Large intestine (tissue), 3 donors: ENCODE results near the gene KCNN1. TPM values are rescaled to one million over a fixed set of nuclear protein-coding genes. Genes with fewer than 3 reads are reported as not detected.

Experiments
- DNase-seq, 2 donors: peaks; one replicate each; pipeline versions ENCODE4 v3.0.0 to v3.0.0-alpha.2; 2013
- H3K27ac ChIP-seq: one replicate; pipeline ENCODE4 v1.5.1; 2013; ENCODE audit warnings: low read length
- H3K27me3 ChIP-seq: 2 replicates; pipeline ENCODE4 v1.6.1; 2013; ENCODE audit warnings: low read length; ENCODE audit not compliant: control insufficient read depth, insufficient read depth
- H3K36me3 ChIP-seq: 2 replicates; pipeline ENCODE4 v1.6.1; 2013; ENCODE audit warnings: low read length; ENCODE audit not compliant: control insufficient read depth, insufficient read depth
- H3K4me1 ChIP-seq: one replicate; pipeline ENCODE4 v1.6.1; 2013; ENCODE audit warnings: low read length; ENCODE audit not compliant: control insufficient read depth, insufficient read depth
- H3K4me3 ChIP-seq: one replicate; pipeline ENCODE4 v1.5.1; 2013; ENCODE audit warnings: low read length
- H3K9me3 ChIP-seq: one replicate; pipeline ENCODE4 v1.6.1; 2013; ENCODE audit warnings: mild to moderate bottlenecking, low read depth, low read length, moderate library complexity; ENCODE audit not compliant: control insufficient read depth
- WGBS: methylation state at CpG from one replicate; pipeline ENCODE4 v1.1.5; 2013; ENCODE audit warnings: low lambda C conversion rate; ENCODE audit not compliant: insufficient coverage; 5-methylcytosine and 5-hydroxymethylcytosine counted together
- polyA plus RNA-seq: library from polyadenylated mRNA; unstranded; fragments of 120-200 nt; gene quantifications from one replicate; pipeline ENCODE4 v1.2.1, GENCODE V29; 2013

KCNN1 gene
- polyA plus RNA-seq, 1 donor, result 1.1 TPM

DNA sequence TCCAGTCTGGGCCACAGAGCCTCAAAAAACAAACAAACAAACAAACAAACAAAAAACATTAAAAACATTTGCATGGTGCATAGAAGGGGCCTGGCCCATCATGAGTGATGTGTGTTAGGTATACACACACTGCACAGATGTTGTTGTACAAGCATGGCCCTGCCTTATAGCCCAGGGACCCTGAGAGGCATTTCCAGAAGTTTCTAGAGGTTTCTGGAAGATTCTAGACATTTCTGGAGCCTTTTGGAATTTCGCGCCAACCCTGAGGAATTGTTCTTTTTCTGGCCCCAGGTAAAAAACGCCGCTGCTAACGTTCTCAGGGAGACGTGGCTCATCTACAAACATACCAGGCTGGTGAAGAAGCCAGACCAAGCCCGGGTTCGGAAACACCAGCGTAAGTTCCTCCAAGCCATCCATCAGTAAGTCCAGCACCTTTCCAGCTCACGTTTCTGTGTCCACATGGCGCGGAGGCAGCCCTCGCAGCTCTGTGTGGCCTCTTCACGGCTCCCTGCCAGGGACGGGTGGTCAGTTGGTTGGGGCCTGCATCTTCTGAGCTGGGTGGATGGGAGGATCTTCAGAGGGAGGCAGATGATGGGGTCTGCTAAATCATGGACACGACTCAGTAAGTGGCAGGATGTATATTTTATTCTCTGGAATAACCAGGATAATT, 22.7 kb downstream of the KCNN1 start:
- DNase-seq, result no peak
- no CpG with 5 or more reads among the region's 16 CpGs for WGBS
- no peaks in the 10 kb centered on the region for H3K9me3 ChIP-seq

DNA sequence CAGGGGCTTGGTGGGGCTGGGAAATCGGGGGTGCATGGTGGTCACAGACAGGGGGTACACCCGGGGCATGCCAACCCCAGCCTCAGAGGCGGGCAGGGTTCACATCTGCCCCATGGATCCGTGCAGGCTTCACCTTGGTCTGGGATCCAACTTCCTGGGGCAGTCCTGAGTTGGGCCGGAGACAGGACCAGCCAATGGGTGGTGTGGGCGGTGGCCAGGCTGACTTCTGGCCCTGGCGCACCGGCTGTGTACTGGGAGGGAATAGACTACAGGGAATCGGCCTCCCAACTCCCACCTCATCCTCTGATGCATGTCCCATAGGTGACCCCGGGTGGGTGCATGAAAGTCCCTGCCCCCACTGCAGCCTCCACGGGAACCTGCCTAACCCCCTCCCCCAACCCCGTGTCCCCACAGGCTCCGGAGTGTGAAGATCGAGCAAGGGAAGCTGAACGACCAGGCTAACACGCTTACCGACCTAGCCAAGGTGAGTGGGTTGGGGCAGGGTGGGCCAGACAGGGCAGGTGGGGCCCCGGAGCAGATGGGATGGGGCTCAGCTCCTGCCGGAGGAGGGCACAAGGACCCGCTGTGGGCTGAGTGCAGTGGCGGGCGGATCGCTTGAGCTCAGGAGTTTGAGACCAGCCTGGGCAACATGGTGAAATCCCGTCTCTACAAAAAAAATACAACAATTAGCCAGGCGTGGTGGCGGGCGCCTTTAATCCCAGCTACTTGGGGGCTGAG, 26.3 kb downstream of the KCNN1 start:
- H3K36me3 ChIP-seq, result no peaks in the 10 kb centered on the region
- H3K4me3 ChIP-seq, result no peak overlapping the region
- WGBS, result no CpG with 5 or more reads among the region's 27 CpGs
- H3K4me1 ChIP-seq, result no peaks in the 10 kb centered on the region
- H3K27ac ChIP-seq, result no peak overlapping the region
- no peak for DNase-seq
- no peaks in the 10 kb centered on the region for H3K27me3 ChIP-seq
- no peaks in the 10 kb centered on the region for H3K9me3 ChIP-seq

More for the DNA sequence above, 22.7 kb downstream of the KCNN1 start:
- Histone ChIP-seq H3K27me3 (no peaks in the 10 kb centered on the region), H3K4me3 (no peak overlapping the region), H3K27ac (no peak overlapping the region), H3K36me3 (no peaks in the 10 kb centered on the region), H3K4me1 (no peaks in the 10 kb centered on the region)

DNA sequence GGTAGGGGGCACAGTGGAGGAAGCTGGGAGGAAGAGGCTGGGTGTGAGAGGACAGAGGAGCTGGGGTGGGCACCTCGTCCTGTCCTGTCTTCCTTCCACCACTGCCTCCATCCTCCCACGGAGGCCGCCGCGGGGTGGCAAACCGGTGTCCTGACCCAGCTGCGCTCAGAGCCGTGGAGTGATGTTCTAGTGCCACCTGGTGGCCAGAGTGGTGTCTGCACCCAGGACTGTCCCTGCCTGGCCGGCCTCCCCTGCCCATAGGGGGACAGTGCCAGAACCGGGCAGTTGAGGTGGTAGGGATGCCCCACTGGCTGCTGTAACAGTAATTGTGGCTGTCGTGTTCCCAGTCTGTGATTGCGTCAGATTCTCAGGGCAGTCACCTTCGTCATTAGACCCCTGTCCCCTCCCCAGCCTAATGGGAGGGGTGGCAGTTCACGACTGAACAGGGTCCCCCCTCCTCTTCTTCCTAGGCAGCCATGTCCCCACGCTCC, 30.0 kb downstream of the KCNN1 start:
- Histone ChIP-seq H3K4me3 (no peak overlapping the region), H3K27ac (no peak overlapping the region), H3K27me3 (peaks cover 6% of the 10 kb centered on the region), H3K36me3 (no peaks in the 10 kb centered on the region), H3K9me3 (no peaks in the 10 kb centered on the region), H3K4me1 (peaks cover 2% of the 10 kb centered on the region)
- WGBS, result no CpG with 5 or more reads among the region's 15 CpGs
- DNase-seq, result peak; percentile 51 to 77

DNA sequence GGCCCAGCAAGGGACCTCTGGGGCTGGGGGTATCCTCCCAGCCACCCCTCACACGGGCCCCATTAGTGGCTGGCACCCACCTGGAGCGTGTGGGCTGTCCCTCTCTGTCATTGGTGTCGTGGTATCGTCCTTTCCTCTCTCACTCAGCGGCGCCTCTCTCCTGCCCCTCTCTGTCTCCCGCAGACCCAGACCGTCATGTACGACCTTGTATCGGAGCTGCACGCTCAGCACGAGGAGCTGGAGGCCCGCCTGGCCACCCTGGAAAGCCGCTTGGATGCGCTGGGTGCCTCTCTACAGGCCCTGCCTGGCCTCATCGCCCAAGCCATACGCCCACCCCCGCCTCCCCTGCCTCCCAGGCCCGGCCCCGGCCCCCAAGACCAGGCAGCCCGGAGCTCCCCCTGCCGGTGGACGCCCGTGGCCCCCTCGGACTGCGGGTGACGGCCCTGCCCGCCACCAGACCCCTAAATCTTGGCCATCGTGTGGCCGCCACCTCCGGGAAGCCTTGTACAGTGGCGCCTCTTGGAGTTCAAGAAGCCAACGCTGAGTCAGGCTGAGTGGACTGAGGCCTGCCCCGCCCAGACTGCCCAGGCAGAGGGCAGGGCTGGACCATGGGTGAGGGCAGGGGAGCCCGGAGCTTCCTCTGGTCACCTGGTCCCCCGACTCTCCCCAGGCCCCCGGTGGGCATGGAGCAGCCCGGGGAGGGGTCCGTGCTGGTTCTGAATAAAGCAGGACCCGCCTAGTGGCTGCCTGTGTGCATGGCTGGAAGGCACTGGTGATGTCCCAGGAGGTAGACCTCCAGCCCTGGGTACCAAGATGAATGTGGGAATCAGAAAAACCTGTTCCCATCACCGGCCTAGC, 31.3 kb downstream of the KCNN1 start:
- Histone ChIP-seq H3K27ac (no peak overlapping the region), H3K36me3 (no peaks in the 10 kb centered on the region), H3K27me3 (peaks cover 8% of the 10 kb centered on the region), H3K9me3 (no peaks in the 10 kb centered on the region), H3K4me3 (no peak overlapping the region), H3K4me1 (peaks cover 2% of the 10 kb centered on the region)
- no peak for DNase-seq
- whole genome bisulfite sequencing, result no CpG with 5 or more reads among the region's 41 CpGs

DNA sequence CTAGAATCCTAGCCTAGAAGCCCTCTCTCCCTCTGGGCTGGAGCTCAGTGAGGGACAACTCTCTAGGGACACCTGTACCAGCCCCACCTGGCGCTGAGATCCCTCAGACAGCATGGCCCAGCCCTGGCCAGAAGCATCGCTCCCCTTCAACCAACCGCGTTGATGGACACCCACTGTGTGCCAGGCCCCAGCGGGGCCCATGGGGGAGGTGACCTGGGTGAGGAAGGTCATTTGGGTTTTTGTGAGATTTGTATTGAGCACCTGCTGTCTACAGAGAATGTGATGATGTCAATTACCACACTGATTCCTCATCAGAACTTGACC, 31.9 kb downstream of the KCNN1 start:
- Histone ChIP-seq H3K9me3 (no peaks in the 10 kb centered on the region), H3K4me3 (no peak overlapping the region), H3K27ac (no peak overlapping the region), H3K36me3 (no peaks in the 10 kb centered on the region), H3K27me3 (peaks cover 8% of the 10 kb centered on the region), H3K4me1 (peaks cover 2% of the 10 kb centered on the region)
- WGBS, result no CpG with 5 or more reads among the region's 5 CpGs
- DNase-seq, result no peak

DNA sequence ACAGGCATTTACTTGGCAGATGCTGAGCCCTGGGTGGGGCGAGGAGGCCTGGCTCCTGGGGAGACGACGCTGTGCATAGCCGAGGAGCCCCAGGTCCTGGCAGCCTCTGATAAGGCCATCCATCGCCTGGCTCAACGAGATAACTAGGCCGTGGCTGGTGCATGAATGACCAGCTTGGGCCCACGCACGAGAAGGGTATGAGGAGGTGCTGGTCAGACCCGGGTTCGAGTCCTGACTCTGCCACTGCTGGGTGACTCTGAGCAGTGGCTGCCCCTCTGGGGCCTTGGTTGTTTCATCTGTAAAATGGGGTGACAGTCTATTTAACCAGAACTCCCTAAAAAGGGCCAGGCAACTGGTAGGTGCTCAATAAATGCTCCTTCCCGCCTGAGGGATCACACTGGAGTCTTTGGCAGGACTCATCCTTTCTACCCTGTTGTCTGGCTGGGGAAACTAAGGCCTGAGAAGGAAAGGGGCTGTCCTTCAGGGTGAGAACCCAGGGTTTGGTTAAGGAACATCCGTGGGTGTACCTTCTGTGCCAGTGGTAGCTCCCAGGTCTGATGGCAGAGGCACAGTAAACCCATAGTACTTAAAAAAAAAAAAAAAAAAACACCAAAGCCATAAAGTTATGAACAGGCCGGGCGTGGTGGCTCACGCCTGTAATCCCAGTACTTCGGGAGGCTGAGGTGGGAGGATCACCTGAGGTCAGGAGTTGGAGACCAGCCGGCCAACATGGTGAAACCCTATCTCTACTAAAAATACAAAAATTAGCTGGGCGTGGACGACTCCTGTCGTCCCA, 33.0 kb downstream of the KCNN1 start:
- Histone ChIP-seq H3K9me3 (no peaks in the 10 kb centered on the region), H3K4me1 (peaks cover 2% of the 10 kb centered on the region), H3K4me3 (no peak overlapping the region), H3K36me3 (no peaks in the 10 kb centered on the region), H3K27me3 (peaks cover 8% of the 10 kb centered on the region), H3K27ac (no peak overlapping the region)
- WGBS, result 79% methylated on average over 3 of the region's 21 CpGs
- no peak for DNase-seq

DNA sequence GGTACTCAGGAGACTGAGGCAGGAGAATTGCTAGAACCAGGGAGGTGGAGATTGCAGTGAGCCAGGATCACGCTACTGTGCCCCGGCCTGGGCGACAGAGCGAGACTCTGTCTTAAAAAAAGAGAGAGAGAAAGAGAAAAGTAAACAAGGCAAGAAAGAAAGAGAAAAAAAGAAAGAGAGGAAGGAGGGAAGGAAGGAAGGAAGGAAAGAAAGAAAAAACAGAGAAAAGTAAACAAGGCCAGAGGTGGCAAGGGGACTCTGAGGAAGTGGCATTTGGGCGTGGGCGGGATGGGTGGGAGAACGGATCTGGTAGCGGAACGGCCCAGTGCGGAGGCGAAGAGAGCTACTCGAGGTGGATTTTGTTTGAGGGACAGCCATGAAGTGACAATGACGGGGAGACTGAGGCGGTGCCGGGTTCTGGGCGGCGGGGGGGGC, 33.6 kb downstream of the KCNN1 start:
- peaks cover 8% of the 10 kb centered on the region for H3K27me3 ChIP-seq
- H3K4me3 ChIP-seq, result peak overlapping the region; percentile 21
- H3K27ac ChIP-seq, result peak overlapping the region; percentile 45
- DNase-seq, result no peak
- no peaks in the 10 kb centered on the region for H3K36me3 ChIP-seq
- H3K9me3 ChIP-seq, result no peaks in the 10 kb centered on the region
- 74% methylated on average over 4 of the region's 17 CpGs for WGBS
- H3K4me1 ChIP-seq, result peaks cover 2% of the 10 kb centered on the region

DNA sequence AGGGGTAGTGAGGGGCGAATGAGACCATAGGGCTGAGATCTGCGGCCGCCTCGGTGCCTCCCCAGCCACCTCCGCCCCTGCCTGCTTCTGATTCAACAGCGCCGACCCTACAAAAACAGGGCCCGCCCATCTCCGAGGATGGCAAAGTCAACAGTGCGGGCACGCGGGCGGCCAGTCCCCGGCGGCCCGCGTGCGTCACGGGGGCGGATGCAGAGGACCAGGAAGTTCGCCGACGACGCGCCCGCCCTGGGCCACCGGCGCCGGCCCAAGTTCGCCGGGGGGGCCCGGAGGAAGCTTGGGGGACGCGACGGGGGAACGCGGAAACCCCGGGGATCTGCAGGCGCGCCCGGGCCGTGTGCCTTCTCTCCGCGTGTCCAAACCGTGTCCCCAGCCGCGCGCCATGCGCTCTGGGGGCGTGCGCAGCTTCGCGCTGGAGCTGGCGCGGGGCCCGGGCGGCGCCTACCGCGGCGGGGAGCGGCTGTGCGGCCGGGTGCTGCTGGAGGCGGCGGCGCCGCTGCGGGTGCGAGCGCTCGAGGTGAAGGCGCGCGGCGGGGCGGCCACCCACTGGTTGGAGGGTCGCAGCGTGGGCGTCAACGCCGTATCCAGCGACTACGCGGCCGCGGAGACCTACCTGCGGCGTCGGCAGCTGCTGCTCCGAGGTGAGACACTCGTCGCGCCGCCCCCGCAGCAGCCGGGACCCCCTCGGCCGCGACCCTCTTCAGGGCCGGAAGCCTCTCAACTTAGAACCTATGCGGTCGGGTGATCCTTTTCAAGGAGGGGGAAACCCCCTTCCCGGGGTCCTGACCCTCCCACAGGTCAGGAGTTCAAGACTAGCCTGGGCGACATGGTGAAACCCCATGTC, 34.2 kb downstream of the KCNN1 start:
- DNase-seq, result peak; percentile 87 to 92
- WGBS, result no CpG with 5 or more reads among the region's 105 CpGs
- Histone ChIP-seq H3K4me3 (peak overlapping the region; percentile 48), H3K4me1 (peaks cover 2% of the 10 kb centered on the region), H3K36me3 (no peaks in the 10 kb centered on the region), H3K27me3 (peaks cover 8% of the 10 kb centered on the region), H3K27ac (peak overlapping the region; percentile 45), H3K9me3 (no peaks in the 10 kb centered on the region)

DNA sequence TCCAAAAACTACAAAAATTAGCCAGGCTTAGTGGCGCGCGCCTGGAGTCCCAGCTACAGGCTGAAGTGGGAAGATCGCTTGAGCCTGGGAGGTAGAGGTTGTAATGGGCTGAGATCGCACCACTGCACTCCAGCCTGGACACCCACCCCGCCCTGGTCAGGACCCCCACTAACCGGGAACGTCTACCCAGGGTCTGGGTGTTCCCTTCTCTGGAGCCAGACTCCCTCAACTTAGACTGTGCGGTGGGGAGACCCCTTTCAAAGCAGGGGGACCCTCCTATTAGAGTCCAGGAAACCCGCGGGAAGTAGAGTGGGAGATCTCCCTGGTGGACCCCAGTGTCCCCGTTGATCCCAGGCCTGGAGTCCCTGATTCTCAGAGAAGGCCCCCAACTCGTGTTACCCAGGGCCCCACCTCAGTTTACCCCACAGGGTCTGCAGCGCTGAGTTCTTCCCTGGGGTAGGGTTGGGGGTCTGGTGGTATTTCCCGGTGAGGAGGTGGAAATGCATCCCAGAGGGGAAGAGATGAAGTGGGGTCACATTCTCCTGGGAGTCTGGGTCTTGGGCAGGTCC, 35.0 kb downstream of the KCNN1 start:
- peak overlapping the region; percentile 48 for H3K4me3 ChIP-seq
- H3K27me3 ChIP-seq, result peaks cover 8% of the 10 kb centered on the region
- H3K36me3 ChIP-seq, result no peaks in the 10 kb centered on the region
- peaks cover 5% of the 10 kb centered on the region for H3K9me3 ChIP-seq
- no CpG with 5 or more reads among the region's 15 CpGs for WGBS
- no peak for DNase-seq
- peaks cover 2% of the 10 kb centered on the region for H3K4me1 ChIP-seq
- no peak overlapping the region for H3K27ac ChIP-seq
